ENCODE data around the gene RIPPLY3. TPM values are rescaled to one million over a fixed set of nuclear protein-coding genes. Genes with fewer than 3 reads are reported as not detected.
A peak's percentile ranks its signal among the peaks of the same experiment; 100 is the strongest.

Gene RIPPLY3
- total and polyA plus RNA-seq, 9 donors = not detected

- Histone ChIP-seq H3K36me3 (no peaks in the 10 kb centered on the region), H3K27me3 (no peaks in the 10 kb centered on the region), H3K4me3 (peak within 1 kb of the TSS; percentile 71), H3K9me3 (no peaks in the 10 kb centered on the region), H3K27ac (peak within 1 kb of the TSS; percentile 76 to 85), H3K4me1 (ENCODE audit: insufficient read depth) (peaks cover 5% of the 10 kb centered on the region)
- peak; percentile 58 to 72 (median 68) for DNase-seq
- TF ChIP-seq CTCF (IDR thresholded peaks at IDR 0.05) (peak in 1 of 3 donors; percentile 22), EP300 (IDR thresholded peaks at IDR 0.05) (no peak), POLR2A (IDR thresholded peaks at IDR 0.05) (no peak)
- 1 to 2% (median 2%) methylated on average over 22 to 101 of the region's 101 CpGs for WGBS, 3 donors
- intact Hi-C loops (cut with DNase I) = loop anchor here in 2 of 4 donors (5.0 to 10.0 kb wide), 2 partner anchors 106 to 359 kb away; partner anchors contain the start of genes PIGP (in 1 of the 2) and TTC3 (in 1 of the 2)
These were observed 40.3 kb upstream of the RIPPLY3 start, which contains the start of gene HLCS for GRCh38 chr21:36966066-36966820. TSS of gene HLCS (minus strand) at chr21:36966669. CDS start at chr21:36966638, 31 bp downstream.

- H3K36me3 ChIP-seq = no peaks in the 10 kb centered on the region
- no peaks in the 10 kb centered on the region for H3K27me3 ChIP-seq
- no peaks in the 10 kb centered on the region for H3K9me3 ChIP-seq
- H3K4me1 ChIP-seq (ENCODE audit: insufficient read depth) = peaks cover 5% of the 10 kb centered on the region
- no peak for TF ChIP-seq POLR2A (IDR thresholded peaks at IDR 0.05)
- TF ChIP-seq EP300 (IDR thresholded peaks at IDR 0.05) = no peak
- TF ChIP-seq CTCF (IDR thresholded peaks at IDR 0.05) = no peak
- 13 to 26% (median 15%) methylated on average over 16 to 34 of the region's 34 CpGs for WGBS, 3 donors
- peak overlapping the region; percentile 76 to 85 for H3K27ac ChIP-seq
- H3K4me3 ChIP-seq = peak overlapping the region; percentile 71
- intact Hi-C loops (cut with DNase I) = loop anchor here in 2 of 4 donors (5.0 to 10.0 kb wide), 2 partner anchors 105 to 358 kb away; partner anchors contain the start of genes PIGP (in 1 of the 2) and TTC3 (in 1 of the 2)
- DNase-seq = peak in 2 of 5 donors; percentile 40 to 63
These were observed 39.4 kb upstream of the RIPPLY3 start for GRCh38 chr21:36966821-36967768.

GRCh38 chr21:36968414-36968813, 38.1 kb upstream of the RIPPLY3 start:
- DNase-seq = no peak

More at GRCh38 chr21:36968414-36968813, 38.1 kb upstream of the RIPPLY3 start:
- Histone ChIP-seq H3K36me3 (no peaks in the 10 kb centered on the region), H3K4me3 (no peak overlapping the region), H3K27me3 (no peaks in the 10 kb centered on the region), H3K4me1 (ENCODE audit: insufficient read depth) (peaks cover 5% of the 10 kb centered on the region), H3K9me3 (no peaks in the 10 kb centered on the region), H3K27ac (no peak overlapping the region)
- intact Hi-C loops (cut with DNase I) = loop anchor here in 2 of 4 donors (5.0 to 10.0 kb wide), 2 partner anchors 104 to 356 kb away; partner anchors contain the start of genes PIGP (in 1 of the 2) and TTC3 (in 1 of the 2)
- no peak for TF ChIP-seq POLR2A (IDR thresholded peaks at IDR 0.05)
- TF ChIP-seq CTCF (IDR thresholded peaks at IDR 0.05) = no peak
- TF ChIP-seq EP300 (IDR thresholded peaks at IDR 0.05) = no peak
- 63 to 91% (median 91%) methylated on average over 4 of the region's 4 CpGs for WGBS, 3 donors
